BLaER1 treated with 17β-estradiol and CSF1 and Interleukin-3, amounts not matched to agents 10 nM and 100 nM (cell line): ENCODE data around the gene FAM163B.

Experiments
- H3K27ac ChIP-seq, 11 experiments: shearing (Covaris generic); formaldehyde crosslinking; 2 replicates each; pipeline ENCODE4 v1.8.1; 2022
- H3K27me3 ChIP-seq, 11 experiments: shearing (Covaris generic); formaldehyde crosslinking; 2 replicates each; pipeline ENCODE4 v1.8.1; 2022
- H3K36me3 ChIP-seq, 11 experiments: shearing (Covaris generic); formaldehyde crosslinking; 2 replicates each; pipeline ENCODE4 v1.8.1; 2022
- H3K4me1 ChIP-seq, 10 experiments: shearing (Covaris generic); formaldehyde crosslinking; 2 replicates each; pipeline ENCODE4 v1.8.1; 2022
- H3K4me2 ChIP-seq, 11 experiments: shearing (Covaris generic); formaldehyde crosslinking; 2 replicates each; pipeline ENCODE4 v1.8.1; 2022
- H3K4me3 ChIP-seq, 10 experiments: shearing (Covaris generic); formaldehyde crosslinking; 2 replicates each; pipeline ENCODE4 v1.8.1; 2022
- H3K9ac ChIP-seq, 11 experiments: shearing (Covaris generic); formaldehyde crosslinking; 2 replicates each; pipeline ENCODE4 v1.8.1; 2022
- H3K9me3 ChIP-seq, 11 experiments: shearing (Covaris generic); formaldehyde crosslinking; replicated peaks in 1 of 11; 2 replicates each; pipeline ENCODE4 v1.8.1; 2022
- H4K20me1 ChIP-seq, 11 experiments: shearing (Covaris generic); formaldehyde crosslinking; 2 replicates each; pipeline ENCODE4 v1.8.1; 2022
- Cebpa-rat ChIP-seq, 11 experiments: shearing (Covaris generic); IDR thresholded peaks; 2 replicates each; pipeline ENCODE4 v1.8.1; 2022

The FAM163B gene

GRCh38 chr9:133616643-133617405, 7.6 kb upstream of the FAM163B start:
- Histone ChIP-seq H3K27ac (no peak overlapping the region), H3K9me3 (no peaks in the 10 kb centered on the region), H3K4me2 (peak overlapping the region in 3 of 11 experiments; percentile 26 to 42 (median 33); a peak in 3 of 22 replicates), H3K4me3 (no peak overlapping the region), H3K27me3 (peaks cover 0 to 48% (median 14%) of the 10 kb centered on the region in 11 experiments; a peak in 15 of 22 replicates), H3K9ac (no peak overlapping the region), H4K20me1 (peaks cover 0 to 45% (median 0%) of the 10 kb centered on the region in 11 experiments; a peak in 7 of 22 replicates), H3K36me3 (no peaks in the 10 kb centered on the region), H3K4me1 (peaks cover 18 to 41% (median 32%) of the 10 kb centered on the region in 10 experiments)
- TF ChIP-seq Cebpa-rat (IDR thresholded peaks at IDR 0.05): no peak

DNA sequence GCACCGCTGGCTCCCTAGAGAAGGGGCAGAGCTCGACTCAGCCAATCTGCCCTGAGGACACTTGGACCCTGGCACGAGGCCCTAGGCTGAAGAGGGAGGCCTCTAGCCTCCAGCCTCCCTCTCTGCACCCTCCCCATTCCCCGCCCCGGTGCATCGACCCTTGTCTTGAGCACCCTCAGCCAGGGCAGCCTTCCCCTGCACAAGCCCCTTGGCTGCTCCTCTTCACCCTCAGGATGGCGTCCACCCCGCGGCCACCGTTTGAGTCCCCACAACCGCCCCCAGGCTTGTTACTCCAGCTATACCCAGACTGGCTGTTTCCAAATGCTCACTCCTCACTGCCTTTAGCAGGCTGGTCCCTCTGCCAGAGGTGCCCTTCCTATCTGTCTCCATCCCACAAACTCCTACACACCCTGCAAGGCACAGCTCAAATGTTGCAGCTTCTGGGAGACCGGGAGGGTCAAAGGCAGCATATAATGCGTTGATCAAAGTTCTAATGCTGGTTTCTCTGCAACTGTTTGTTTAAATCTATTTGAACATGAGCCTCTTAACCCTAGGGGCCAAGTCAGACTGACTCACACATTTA, 6.5 kb upstream of the FAM163B start:
- no peak overlapping the region for H3K4me3 ChIP-seq
- no peaks in the 10 kb centered on the region for H3K36me3 ChIP-seq
- no peak overlapping the region for H3K9ac ChIP-seq
- no peak overlapping the region for H3K27ac ChIP-seq
- no peak overlapping the region for H3K4me2 ChIP-seq
- H3K4me1 ChIP-seq: peaks cover 15 to 38% (median 27%) of the 10 kb centered on the region in 10 experiments
- no peak for TF ChIP-seq Cebpa-rat (IDR thresholded peaks at IDR 0.05)
- peaks cover 0 to 45% (median 0%) of the 10 kb centered on the region in 11 experiments; a peak in 7 of 22 replicates for H4K20me1 ChIP-seq
- H3K27me3 ChIP-seq: peaks cover 0 to 56% (median 21%) of the 10 kb centered on the region in 11 experiments; a peak in 16 of 22 replicates
- no peaks in the 10 kb centered on the region for H3K9me3 ChIP-seq

DNA sequence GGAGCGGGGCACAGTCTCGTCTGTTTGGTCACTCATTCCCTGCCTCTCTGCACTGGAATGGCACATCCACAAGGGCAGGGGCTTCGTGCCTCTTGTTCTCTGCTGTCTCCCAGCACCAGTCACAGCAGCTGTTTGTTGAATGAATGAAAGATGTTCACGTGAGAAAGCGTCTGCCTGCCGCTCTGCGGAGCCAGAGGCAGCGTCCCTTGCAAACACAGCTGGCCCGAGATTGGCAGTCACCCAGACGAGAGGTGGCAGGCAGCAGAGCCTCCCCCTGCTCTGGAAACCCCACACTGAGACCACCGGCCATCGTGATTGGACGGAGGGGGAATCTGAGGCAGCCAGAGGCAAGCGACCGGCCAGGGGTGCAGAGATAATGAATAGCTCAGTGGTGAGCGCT, 6.0 kb upstream of the FAM163B start:
- no peak for TF ChIP-seq Cebpa-rat (IDR thresholded peaks at IDR 0.05)
- no peak overlapping the region for H3K4me3 ChIP-seq
- H3K27me3 ChIP-seq: peaks cover 0 to 61% (median 21%) of the 10 kb centered on the region in 11 experiments; a peak in 17 of 22 replicates
- no peaks in the 10 kb centered on the region for H3K36me3 ChIP-seq
- H3K4me2 ChIP-seq: no peak overlapping the region
- H3K4me1 ChIP-seq: peaks cover 10 to 32% (median 22%) of the 10 kb centered on the region in 10 experiments
- H3K9me3 ChIP-seq: no peaks in the 10 kb centered on the region
- H3K27ac ChIP-seq: no peak overlapping the region
- peaks cover 0 to 45% (median 0%) of the 10 kb centered on the region in 11 experiments; a peak in 7 of 22 replicates for H4K20me1 ChIP-seq
- no peak overlapping the region for H3K9ac ChIP-seq

GRCh38 chr9:133614678-133615077, 5.5 kb upstream of the FAM163B start:
- Histone ChIP-seq H3K4me1 (peaks cover 5 to 27% (median 17%) of the 10 kb centered on the region in 10 experiments), H3K9ac (no peak overlapping the region), H4K20me1 (peaks cover 0 to 49% (median 0%) of the 10 kb centered on the region in 11 experiments; a peak in 7 of 22 replicates), H3K4me3 (no peak overlapping the region), H3K9me3 (no peaks in the 10 kb centered on the region), H3K36me3 (no peaks in the 10 kb centered on the region), H3K27ac (no peak overlapping the region), H3K4me2 (no peak overlapping the region), H3K27me3 (peaks cover 4 to 66% (median 25%) of the 10 kb centered on the region in 11 experiments)
- no peak for TF ChIP-seq Cebpa-rat (IDR thresholded peaks at IDR 0.05)

DNA sequence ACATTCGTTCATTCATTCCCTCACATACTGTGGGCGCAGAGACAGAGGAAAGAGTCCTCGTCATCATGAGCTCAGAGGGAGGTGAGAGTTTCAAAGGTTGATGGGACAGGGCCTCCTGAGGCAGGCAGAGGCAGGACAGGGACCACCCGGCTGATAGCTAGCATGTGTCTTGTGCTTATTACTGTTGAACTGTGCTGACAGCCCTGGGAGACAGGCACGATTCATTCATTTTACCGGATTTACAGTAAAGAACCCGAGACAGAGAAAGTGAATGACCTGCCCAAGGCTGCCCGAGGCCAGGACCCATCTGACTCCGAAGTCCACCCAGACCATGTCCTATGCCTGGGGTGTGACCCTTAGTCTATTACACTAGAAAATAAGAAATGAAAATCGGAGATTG, 4.9 kb upstream of the FAM163B start:
- no peaks in the 10 kb centered on the region for H3K36me3 ChIP-seq
- no peak overlapping the region for H3K9ac ChIP-seq
- no peak overlapping the region for H3K4me2 ChIP-seq
- H3K27ac ChIP-seq: no peak overlapping the region
- peaks cover 10 to 73% (median 32%) of the 10 kb centered on the region in 11 experiments for H3K27me3 ChIP-seq
- peaks cover 0 to 21% (median 11%) of the 10 kb centered on the region in 10 experiments; a peak in 13 of 20 replicates for H3K4me1 ChIP-seq
- H3K9me3 ChIP-seq: no peaks in the 10 kb centered on the region
- H3K4me3 ChIP-seq: no peak overlapping the region
- no peak for TF ChIP-seq Cebpa-rat (IDR thresholded peaks at IDR 0.05)
- H4K20me1 ChIP-seq: peaks cover 0 to 52% (median 0%) of the 10 kb centered on the region in 11 experiments; a peak in 8 of 22 replicates

DNA sequence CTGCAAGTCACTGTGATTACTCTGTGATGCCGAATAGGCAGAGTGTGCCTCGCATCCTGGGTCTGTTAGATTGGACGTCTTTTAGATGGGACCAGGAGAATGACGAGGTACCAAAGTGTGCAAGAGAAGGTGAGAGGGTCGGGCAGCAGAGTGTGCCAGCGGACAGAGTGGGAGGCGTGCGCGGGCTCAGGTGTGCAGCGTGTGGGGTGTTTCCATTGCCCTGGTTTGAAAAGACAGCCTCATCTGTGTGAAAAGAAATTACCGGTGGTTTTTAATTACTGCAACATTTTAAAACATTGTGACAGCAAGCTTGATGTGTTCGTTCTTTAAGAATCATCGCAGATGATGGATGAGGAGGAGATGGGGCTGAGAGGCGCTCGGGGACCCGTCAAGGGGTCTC, 4.2 kb upstream of the FAM163B start:
- TF ChIP-seq Cebpa-rat (IDR thresholded peaks at IDR 0.05): no peak
- Histone ChIP-seq H3K27me3 (peaks cover 17 to 76% (median 38%) of the 10 kb centered on the region in 11 experiments), H3K9me3 (no peaks in the 10 kb centered on the region), H3K4me2 (no peak overlapping the region), H3K4me3 (no peak overlapping the region), H3K4me1 (peaks cover 0 to 15% (median 8%) of the 10 kb centered on the region in 10 experiments; a peak in 12 of 20 replicates), H3K27ac (no peak overlapping the region), H3K36me3 (no peaks in the 10 kb centered on the region), H3K9ac (no peak overlapping the region), H4K20me1 (peaks cover 0 to 58% (median 0%) of the 10 kb centered on the region in 11 experiments; a peak in 8 of 22 replicates)

- H3K4me2 ChIP-seq: no peak overlapping the region
- peaks cover 23 to 76% (median 43%) of the 10 kb centered on the region in 11 experiments for H3K27me3 ChIP-seq
- H3K4me3 ChIP-seq: no peak overlapping the region
- no peaks in the 10 kb centered on the region for H3K9me3 ChIP-seq
- no peak for TF ChIP-seq Cebpa-rat (IDR thresholded peaks at IDR 0.05)
- peaks cover 0 to 58% (median 0%) of the 10 kb centered on the region in 11 experiments; a peak in 8 of 22 replicates for H4K20me1 ChIP-seq
- H3K9ac ChIP-seq: no peak overlapping the region
- H3K36me3 ChIP-seq: no peaks in the 10 kb centered on the region
- H3K27ac ChIP-seq: no peak overlapping the region
- peaks cover 0 to 9% (median 5%) of the 10 kb centered on the region in 10 experiments; a peak in 12 of 20 replicates for H3K4me1 ChIP-seq
These were observed 3.6 kb upstream of the FAM163B start for GRCh38 chr9:133612816-133613215.

DNA sequence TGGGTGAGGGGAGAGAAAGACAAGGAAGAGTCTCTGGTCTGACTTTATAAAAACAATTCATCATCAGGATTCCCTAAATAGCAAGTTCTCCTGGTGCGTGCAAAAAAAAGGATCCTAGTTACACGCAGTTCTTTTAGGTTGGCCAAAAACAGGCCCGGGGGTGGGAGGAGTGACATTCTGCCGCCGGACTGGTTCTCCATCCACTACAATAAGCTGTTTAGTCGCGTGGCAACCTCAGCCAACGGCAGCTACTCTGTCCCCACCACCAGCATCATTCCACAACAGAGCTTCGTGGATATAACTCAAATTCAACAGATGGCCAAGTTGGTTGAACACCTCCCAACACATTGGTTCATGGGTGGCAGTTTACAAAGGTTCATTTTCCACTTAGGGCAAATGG, 2.9 kb upstream of the FAM163B start:
- Histone ChIP-seq H3K9me3 (no peaks in the 10 kb centered on the region), H3K36me3 (no peaks in the 10 kb centered on the region), H3K27me3 (peaks cover 31 to 76% (median 51%) of the 10 kb centered on the region in 11 experiments), H3K4me3 (no peak overlapping the region), H3K4me2 (no peak overlapping the region), H3K4me1 (peaks cover 0 to 1% (median 0%) of the 10 kb centered on the region in 10 experiments; a peak in 1 of 20 replicates), H3K27ac (no peak overlapping the region), H4K20me1 (peaks cover 0 to 56% (median 0%) of the 10 kb centered on the region in 11 experiments; a peak in 8 of 22 replicates), H3K9ac (no peak overlapping the region)
- TF ChIP-seq Cebpa-rat (IDR thresholded peaks at IDR 0.05): no peak

- H3K27me3 ChIP-seq: peaks cover 43 to 88% (median 63%) of the 10 kb centered on the region in 11 experiments
- no peak for TF ChIP-seq Cebpa-rat (IDR thresholded peaks at IDR 0.05)
- H3K4me3 ChIP-seq: no peak overlapping the region
- H3K4me2 ChIP-seq: no peak overlapping the region
- H3K4me1 ChIP-seq: peaks cover 0 to 8% (median under 1%) of the 10 kb centered on the region in 10 experiments; a peak in 9 of 20 replicates
- no peak overlapping the region for H3K27ac ChIP-seq
- peaks cover 0 to 58% (median 0%) of the 10 kb centered on the region in 11 experiments; a peak in 8 of 22 replicates for H4K20me1 ChIP-seq
- no peak overlapping the region for H3K9ac ChIP-seq
- H3K36me3 ChIP-seq: no peaks in the 10 kb centered on the region
- H3K9me3 ChIP-seq: no peaks in the 10 kb centered on the region
These were observed 1.7 kb upstream of the FAM163B start for GRCh38 chr9:133610845-133611244.
